Activated CD8-positive, alpha-beta memory T cell treated with anti-CD3 and anti-CD28 coated beads for 1 hour (primary cell): ENCODE results near the gene ZNF730.
"Not testable (repeated sequence)": the region's sequence is repeated elsewhere in the genome, so short reads cannot be mapped to it uniquely, and the experiment has no call there.

Experiments
- DNase-seq, 2 donors: peaks; one replicate each; pipeline ENCODE4 v3.0.0-alpha.2; 2020; ENCODE audit warnings: low read depth in 1 of 2; ENCODE audit errors: extremely low read depth in 1 of 2

Gene ZNF730

GRCh38 chr19:23116802-23117571, at the start of gene ZNF730:
TSS of gene ZNF730 (plus strand) at chr19:23117025. CDS start at chr19:23117174, 149 bp downstream.
- DNase-seq, result peak; percentile 11 to 22

GRCh38 chr19:23070353-23071146, 46.3 kb upstream of the ZNF730 start:
- no peak for DNase-seq

- no peak for DNase-seq
Measured at GRCh38 chr19:23071147-23071511, 45.7 kb upstream of the ZNF730 start.

GRCh38 chr19:23075031-23075733, 41.6 kb upstream of the ZNF730 start:
- DNase-seq, result no peak

GRCh38 chr19:23077776-23078175, 39.0 kb upstream of the ZNF730 start:
- DNase-seq, result not testable (repeated sequence)

- DNase-seq, result no peak
Measured at GRCh38 chr19:23093832-23094231, 23.0 kb upstream of the ZNF730 start.

- no peak for DNase-seq
Measured at GRCh38 chr19:23095418-23095817, 21.4 kb upstream of the ZNF730 start.

- DNase-seq, result no peak
Measured at GRCh38 chr19:23098286-23098685, 18.5 kb upstream of the ZNF730 start.

GRCh38 chr19:23098988-23099387, 17.8 kb upstream of the ZNF730 start:
- DNase-seq, result no peak

- DNase-seq, result no peak
Measured at GRCh38 chr19:23099966-23100365, 16.9 kb upstream of the ZNF730 start.

GRCh38 chr19:23101241-23101640, 15.6 kb upstream of the ZNF730 start:
- no peak for DNase-seq

- no peak for DNase-seq
Measured at GRCh38 chr19:23118400-23118799, 1.6 kb downstream of the ZNF730 start.

GRCh38 chr19:23134211-23134610, 17.4 kb downstream of the ZNF730 start:
- not testable (repeated sequence) for DNase-seq

- DNase-seq, result no peak
Measured at GRCh38 chr19:23145617-23146415, 29.0 kb downstream of the ZNF730 start.

GRCh38 chr19:23160766-23161165, 43.9 kb downstream of the ZNF730 start:
- no peak for DNase-seq

GRCh38 chr19:23168286-23168685, 51.5 kb downstream of the ZNF730 start:
- not testable (repeated sequence) for DNase-seq

- no peak for DNase-seq
Measured at GRCh38 chr19:23183251-23183650, 66.4 kb downstream of the ZNF730 start.

GRCh38 chr19:23190341-23190740, 73.5 kb downstream of the ZNF730 start:
- DNase-seq, result no peak
